HL-60 (cell line): ENCODE results near the gene HNRNPUL1.

Experiments
- DNase-seq, 2 experiments: peaks; one replicate each; pipeline ENCODE4 v3.0.0-alpha.2; 2010 to 2020; ENCODE audit warnings: low read depth in 1 of 2, low spot score in 1 of 2
- H3K27ac ChIP-seq: fragments of 250-450 bp; sonication (Bioruptor Pico); replicated peaks from 2 replicates; pipeline ENCODE4 v1.5.1; 2020; ENCODE audit warnings: mild to moderate bottlenecking, moderate library complexity
- H3K27me3 ChIP-seq: fragments of 250-450 bp; sonication (Bioruptor Pico); 2 replicates; pipeline ENCODE4 v1.5.1; 2021; ENCODE audit warnings: mild to moderate bottlenecking, moderate library complexity; ENCODE audit not compliant: insufficient read depth, poor library complexity, severe bottlenecking
- H3K4me3 ChIP-seq: replicated peaks from 2 replicates; pipeline ENCODE4 v1.5.1; 2011; ENCODE audit warnings: mild to moderate bottlenecking, control low read depth, low read length; ENCODE audit not compliant: insufficient read depth
- GABPA ChIP-seq: IDR thresholded peaks from 2 replicates; pipeline ENCODE4 v1.6.1; 2012; ENCODE audit warnings: low read depth
- POLR2AphosphoS5 ChIP-seq: IDR thresholded peaks from 2 replicates; pipeline ENCODE4 v1.6.1; 2012; ENCODE audit warnings: low read depth
- SPI1 ChIP-seq: IDR thresholded peaks from 2 replicates; pipeline ENCODE4 v1.6.1; 2012; ENCODE audit warnings: low read depth, mild to moderate bottlenecking, borderline replicate concordance
- TF ChIP-seq, protein P1 (sequence below): IDR thresholded peaks from one replicate; pipeline ENCODE4 v1.5.1; 2011; ENCODE audit warnings: low read length, control low read depth, inconsistent platforms; ENCODE audit not compliant: insufficient read depth
- TF ChIP-seq, protein P2 (sequence below): IDR thresholded peaks from 2 replicates; pipeline ENCODE4 v1.6.1; 2012; ENCODE audit warnings: low read depth; ENCODE audit not compliant: insufficient replicate concordance

Gene HNRNPUL1

DNA sequence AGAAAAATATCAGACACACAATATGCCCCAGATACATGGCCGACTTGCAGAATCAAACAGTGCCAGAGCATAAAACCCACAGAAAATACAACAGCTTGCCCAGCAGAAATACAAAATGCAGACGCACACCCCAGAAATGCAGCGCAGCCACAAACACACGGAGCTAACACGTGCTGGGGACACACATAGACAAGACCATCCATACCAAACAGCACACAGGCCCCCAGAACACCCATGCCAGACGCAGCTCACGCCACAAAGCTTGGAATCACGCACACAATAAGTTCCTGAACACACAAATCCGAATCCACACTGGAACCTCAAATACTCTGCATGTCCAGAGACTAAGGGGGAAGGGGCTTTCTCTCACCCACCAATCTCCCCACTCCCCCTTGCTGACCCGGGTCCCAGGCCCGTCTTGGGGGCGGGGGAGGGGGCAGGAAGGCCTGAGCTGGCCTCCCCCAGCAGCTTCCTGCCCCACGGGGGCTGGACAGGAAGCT, 63.0 kb downstream of the HNRNPUL1 start:
- H3K4me3 ChIP-seq, result peak overlapping the region; percentile 22
- DNase-seq, result peak in 1 of 2 experiments; percentile 52
- H3K27ac ChIP-seq, result peak overlapping the region; percentile 89
- no peaks in the 10 kb centered on the region for H3K27me3 ChIP-seq
- TF ChIP-seq, protein P1, sequence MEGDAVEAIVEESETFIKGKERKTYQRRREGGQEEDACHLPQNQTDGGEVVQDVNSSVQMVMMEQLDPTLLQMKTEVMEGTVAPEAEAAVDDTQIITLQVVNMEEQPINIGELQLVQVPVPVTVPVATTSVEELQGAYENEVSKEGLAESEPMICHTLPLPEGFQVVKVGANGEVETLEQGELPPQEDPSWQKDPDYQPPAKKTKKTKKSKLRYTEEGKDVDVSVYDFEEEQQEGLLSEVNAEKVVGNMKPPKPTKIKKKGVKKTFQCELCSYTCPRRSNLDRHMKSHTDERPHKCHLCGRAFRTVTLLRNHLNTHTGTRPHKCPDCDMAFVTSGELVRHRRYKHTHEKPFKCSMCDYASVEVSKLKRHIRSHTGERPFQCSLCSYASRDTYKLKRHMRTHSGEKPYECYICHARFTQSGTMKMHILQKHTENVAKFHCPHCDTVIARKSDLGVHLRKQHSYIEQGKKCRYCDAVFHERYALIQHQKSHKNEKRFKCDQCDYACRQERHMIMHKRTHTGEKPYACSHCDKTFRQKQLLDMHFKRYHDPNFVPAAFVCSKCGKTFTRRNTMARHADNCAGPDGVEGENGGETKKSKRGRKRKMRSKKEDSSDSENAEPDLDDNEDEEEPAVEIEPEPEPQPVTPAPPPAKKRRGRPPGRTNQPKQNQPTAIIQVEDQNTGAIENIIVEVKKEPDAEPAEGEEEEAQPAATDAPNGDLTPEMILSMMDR, result no peak
- no peak; the same call in 1 of the 2 replicates for TF ChIP-seq POLR2AphosphoS5
- no peak for TF ChIP-seq SPI1
- no peak; the same call in 1 of the 2 replicates for TF ChIP-seq GABPA
- TF ChIP-seq, protein P2, sequence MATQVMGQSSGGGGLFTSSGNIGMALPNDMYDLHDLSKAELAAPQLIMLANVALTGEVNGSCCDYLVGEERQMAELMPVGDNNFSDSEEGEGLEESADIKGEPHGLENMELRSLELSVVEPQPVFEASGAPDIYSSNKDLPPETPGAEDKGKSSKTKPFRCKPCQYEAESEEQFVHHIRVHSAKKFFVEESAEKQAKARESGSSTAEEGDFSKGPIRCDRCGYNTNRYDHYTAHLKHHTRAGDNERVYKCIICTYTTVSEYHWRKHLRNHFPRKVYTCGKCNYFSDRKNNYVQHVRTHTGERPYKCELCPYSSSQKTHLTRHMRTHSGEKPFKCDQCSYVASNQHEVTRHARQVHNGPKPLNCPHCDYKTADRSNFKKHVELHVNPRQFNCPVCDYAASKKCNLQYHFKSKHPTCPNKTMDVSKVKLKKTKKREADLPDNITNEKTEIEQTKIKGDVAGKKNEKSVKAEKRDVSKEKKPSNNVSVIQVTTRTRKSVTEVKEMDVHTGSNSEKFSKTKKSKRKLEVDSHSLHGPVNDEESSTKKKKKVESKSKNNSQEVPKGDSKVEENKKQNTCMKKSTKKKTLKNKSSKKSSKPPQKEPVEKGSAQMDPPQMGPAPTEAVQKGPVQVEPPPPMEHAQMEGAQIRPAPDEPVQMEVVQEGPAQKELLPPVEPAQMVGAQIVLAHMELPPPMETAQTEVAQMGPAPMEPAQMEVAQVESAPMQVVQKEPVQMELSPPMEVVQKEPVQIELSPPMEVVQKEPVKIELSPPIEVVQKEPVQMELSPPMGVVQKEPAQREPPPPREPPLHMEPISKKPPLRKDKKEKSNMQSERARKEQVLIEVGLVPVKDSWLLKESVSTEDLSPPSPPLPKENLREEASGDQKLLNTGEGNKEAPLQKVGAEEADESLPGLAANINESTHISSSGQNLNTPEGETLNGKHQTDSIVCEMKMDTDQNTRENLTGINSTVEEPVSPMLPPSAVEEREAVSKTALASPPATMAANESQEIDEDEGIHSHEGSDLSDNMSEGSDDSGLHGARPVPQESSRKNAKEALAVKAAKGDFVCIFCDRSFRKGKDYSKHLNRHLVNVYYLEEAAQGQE, result no peak

DNA sequence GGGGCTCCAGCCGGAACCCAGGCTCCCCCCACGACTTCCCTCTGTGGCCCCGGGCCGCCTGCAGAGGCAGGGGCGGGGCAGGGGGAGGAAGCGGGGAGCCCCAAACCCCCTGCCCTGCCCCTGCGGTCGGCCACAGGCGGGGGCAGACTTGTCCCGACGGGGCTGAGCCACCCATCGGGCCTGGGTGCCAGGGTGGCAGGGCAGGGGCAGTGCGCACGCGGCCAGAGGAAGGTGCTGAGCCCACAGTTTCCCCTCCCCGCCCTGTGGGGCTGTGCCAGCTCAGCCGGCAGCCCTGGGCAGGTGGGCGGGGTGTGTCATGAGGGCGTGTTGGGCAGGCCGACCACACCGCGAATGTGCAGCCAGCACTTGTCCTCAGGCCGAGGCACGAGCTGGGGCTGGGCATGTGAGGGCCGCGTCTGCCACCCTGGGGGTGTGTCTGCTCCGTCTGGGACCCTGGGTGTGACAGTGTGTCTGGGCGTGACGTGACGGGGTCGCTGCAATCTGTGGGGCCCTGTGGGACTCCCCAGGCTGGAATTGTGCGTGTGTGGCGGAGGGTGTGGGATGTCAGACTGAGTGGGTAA, 63.5 kb downstream of the HNRNPUL1 start:
- Histone ChIP-seq H3K27ac (peak overlapping the region; percentile 89), H3K4me3 (peak overlapping the region; percentile 22; the same call in 1 of the 2 replicates), H3K27me3 (no peaks in the 10 kb centered on the region)
- DNase-seq, result peak; percentile 92 to 97
- TF ChIP-seq POLR2AphosphoS5, result peak; percentile 67
- peak; percentile 64; the same call in 1 of the 2 replicates for TF ChIP-seq SPI1
- TF ChIP-seq, protein P1, result no peak
- TF ChIP-seq, protein P2, result peak; percentile 20
- TF ChIP-seq GABPA, result peak; percentile 70; the same call in 1 of the 2 replicates

DNA sequence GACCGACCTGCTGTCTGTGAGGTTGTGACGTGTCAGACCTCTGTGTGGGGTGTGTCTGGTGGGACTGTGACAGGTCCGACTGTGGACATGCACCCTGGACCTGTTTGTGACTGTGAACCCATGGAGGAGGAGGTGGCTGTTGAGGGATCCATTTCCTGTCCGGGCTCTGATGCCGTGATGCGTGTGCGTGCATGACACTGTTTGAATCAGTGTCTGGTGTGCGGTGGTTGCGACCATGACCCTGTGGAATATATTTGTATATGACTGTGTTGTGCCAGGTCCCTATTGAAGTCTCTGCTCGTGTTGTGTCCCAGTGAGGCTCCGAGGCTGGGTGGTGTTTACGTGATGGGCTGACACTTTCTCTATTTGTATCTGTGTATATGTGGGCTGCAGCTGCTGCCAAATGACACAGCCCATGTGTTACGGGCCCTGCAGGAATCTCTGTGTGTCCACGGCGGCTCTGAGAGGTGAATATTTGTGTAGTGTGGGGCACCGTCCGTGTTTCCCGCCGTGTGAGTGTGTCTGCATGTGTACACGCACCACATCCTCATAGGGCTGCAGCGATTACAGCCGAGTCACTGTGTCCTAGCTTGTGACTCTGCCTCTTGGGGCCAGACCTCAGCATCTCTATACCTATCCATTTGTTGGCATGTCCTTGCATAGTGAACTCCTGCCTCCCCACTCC, 64.1 kb downstream of the HNRNPUL1 start:
- H3K27ac ChIP-seq, result peak overlapping the region; percentile 89

More for the DNA sequence above, 64.1 kb downstream of the HNRNPUL1 start:
- H3K27me3 ChIP-seq, result no peaks in the 10 kb centered on the region
- peak overlapping the region; percentile 22; the same call in 1 of the 2 replicates for H3K4me3 ChIP-seq
- DNase-seq, result no peak
- TF ChIP-seq POLR2AphosphoS5 (no peak; the same call in 1 of the 2 replicates), SPI1 (no peak), GABPA (no peak)
- TF ChIP-seq, protein P2, result no peak
- TF ChIP-seq, protein P1, result no peak
